ENCODE measurements around the gene PABPN1L. TPM values are rescaled to one million over a fixed set of nuclear protein-coding genes. Genes with fewer than 3 reads are reported as not detected.
"Not testable (repeated sequence)": the region's sequence is repeated elsewhere in the genome, so short reads cannot be mapped to it uniquely, and the experiment has no call there.

The PABPN1L gene
- total RNA-seq, 1 donor from 2014 or later: not detected

DNA sequence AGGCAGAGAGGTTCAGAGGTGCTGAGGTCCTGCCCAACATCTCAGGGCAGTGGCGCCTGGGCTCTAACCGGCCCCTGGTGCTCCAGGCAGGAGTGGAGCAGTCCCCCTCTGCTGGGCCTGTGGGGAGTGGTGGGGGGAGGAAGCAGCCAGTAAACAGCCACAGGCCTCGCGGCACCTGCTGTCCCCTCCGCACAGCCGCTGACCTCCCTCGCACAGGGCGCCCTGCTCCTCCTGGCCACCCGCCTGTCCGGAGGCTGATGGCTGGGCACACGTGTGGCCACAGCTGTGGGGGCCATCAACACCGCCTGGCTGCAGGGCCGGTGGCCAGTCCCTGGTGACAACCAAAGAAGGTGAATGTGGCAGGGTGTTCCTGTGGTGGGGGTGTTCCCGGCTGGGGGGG, 36.8 kb upstream of the PABPN1L start:
- intact Hi-C loops (cut with DNase I): no loop called here
- DNase-seq: no peak
- ATAC-seq (ENCODE audit: poor library complexity): no peak

DNA sequence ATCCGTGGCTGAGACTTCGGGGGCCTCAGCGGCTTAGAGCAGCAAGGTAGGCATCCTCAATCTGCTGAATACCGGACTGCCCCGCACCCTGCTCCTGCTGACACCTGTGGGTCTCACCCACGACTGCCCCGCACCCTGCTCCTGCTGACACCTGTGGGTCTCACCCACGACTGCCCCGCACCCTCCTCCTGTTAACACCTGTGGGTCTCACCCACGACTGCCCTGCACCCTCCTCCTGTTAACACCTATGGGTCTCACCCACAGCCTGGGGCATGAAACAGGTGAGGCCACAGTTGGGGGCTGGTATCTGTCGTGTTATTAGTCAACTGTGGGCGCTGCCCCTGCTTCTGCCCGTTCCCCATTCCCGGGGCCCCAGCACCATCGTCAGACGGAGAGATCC, 36.3 kb upstream of the PABPN1L start:
- intact Hi-C loops (cut with DNase I): no loop called here
- no peak for ATAC-seq (ENCODE audit: poor library complexity)
- DNase-seq: no peak

DNA sequence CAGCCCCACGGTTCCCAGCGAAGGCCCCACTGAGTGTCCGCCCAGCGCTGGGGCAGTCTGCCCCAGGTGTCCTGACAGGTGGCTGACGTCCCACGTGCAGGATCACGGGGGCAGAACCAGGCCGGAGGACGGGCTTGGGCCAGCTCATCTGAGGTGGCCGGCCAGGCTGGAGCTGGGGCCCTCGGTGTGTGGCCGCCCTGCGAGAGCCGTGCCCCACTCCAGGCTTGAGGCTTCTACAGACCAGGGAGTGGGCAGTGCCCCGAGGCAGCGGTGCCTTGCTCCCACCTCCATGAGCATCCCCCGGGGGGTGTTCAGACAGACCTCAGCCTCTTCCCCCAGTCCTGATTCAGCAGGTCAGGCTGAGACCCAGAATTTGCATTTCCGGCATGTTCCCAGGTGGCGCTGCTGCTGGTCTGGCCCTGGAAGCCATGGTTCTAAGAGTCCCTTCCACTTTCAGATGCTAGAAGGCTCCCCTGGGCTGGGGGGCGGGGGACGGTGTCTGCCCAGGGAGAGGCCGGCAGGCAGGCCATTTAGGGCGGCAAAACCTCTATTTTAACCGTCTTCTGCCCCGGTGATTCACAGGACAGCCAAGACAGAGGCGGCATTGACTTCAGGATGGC, 35.4 kb upstream of the PABPN1L start:
- DNase-seq (no peak), ATAC-seq (ENCODE audit: poor library complexity) (no peak)
- intact Hi-C loops (cut with DNase I): no loop called here

DNA sequence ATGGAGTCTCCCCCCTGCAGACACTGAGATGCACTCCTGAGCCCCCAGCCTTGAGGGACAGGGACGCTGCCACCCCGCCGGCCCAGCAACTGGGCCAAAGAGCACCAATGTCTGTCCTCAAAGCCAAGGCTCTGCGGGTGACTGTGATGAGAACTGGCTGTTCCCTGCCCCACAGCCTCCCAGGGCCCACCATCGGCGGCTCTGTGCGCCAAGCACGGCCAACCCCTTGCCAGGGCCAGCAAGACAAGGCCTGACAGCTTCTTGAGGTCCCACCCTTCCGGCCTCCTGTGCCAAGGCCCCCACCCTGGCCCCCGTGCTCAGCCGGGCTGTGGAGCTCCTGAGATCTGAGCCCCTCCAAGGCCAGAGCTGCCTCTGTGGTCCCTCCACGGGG, 34.2 kb upstream of the PABPN1L start:
- ATAC-seq (ENCODE audit: poor library complexity) (no peak), DNase-seq (no peak)
- intact Hi-C loops (cut with DNase I): no loop called here

- intact Hi-C loops (cut with DNase I): no loop called here
- DNase-seq: no peak
- ATAC-seq (ENCODE audit: poor library complexity): no peak
Measured at GRCh38 chr16:88899901-88900661, 33.6 kb upstream of the PABPN1L start.

DNA sequence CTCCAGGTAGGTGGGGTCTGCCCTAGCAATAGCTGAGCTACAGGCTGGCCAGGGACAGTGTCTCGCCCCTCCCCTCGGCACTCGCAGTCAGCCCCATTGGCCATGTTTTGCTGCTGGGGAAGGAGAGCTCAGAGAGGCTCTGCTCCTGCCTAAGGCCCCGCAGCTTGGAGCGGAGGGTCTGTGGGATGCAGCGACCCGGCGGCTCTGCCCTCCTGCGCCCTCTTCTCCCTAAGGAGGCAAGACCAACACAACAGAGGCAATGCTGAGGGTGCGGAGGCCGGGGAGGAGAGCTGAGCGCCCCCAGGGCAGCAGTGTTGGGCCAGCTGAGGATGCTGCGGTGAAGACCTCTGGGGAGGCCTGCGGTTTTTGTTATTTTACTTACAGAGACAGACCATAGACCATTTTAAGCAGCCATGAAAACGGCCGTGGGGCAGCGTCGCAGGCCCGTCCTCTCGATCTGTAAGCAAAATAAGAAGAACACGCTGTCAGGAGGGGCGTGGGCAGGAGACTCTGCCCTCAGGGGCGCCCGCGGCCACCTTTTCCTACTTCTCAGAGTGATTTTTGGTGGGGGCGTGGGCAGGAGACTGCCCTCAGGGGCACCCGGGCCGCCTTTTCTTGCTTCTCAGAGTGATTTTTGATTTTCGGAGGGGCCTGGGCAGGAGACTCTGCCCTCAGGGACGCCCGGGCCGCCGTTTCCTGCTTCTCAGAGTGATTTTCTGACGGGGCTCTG, 31.4 kb upstream of the PABPN1L start:
- no peak for ATAC-seq (ENCODE audit: poor library complexity)
- DNase-seq: no peak
- intact Hi-C loops (cut with DNase I): no loop called here

DNA sequence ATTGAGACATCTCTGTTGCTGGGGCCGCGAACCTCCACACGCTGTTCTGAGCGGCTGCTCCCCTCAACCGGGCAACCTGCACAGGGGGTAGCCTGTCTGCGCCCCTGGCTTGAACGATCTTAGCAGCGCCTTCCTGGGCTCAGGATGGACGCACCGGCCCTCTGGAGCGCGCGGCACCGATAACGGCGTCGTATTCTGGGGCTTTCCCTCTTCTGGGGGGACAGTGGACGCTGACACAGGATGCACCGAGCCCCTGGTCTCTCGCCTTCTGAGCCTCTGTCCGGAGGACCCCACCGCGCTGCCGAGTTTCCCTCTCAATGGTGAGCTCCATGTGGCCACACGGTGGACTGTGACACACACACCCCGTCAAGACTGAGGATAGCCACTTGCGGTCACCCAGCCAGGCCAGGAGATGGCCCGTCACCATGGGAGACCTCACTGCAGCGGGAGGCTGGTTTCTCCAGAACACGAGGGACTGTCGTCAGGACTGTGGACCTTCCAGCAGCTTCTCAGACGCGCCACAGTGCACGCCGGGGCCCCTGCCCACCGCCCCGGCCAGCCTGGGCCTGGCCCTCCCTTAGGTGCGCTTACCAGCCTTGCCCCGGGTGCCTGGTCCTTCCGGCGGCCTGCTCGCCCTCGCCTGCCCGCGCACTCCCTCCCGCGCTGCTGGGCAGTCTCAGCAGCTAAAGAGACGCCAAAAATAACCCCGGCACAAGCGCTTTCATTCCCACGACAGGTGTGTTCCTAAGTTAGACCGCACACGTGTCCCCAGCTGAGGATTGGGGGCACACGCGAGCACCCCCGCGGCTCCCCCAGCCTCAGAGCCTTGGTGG, 30.0 kb upstream of the PABPN1L start:
- peak; percentile 29 for ATAC-seq (ENCODE audit: poor library complexity)
- no peak for DNase-seq
- intact Hi-C loops (cut with DNase I): no loop called here

- intact Hi-C loops (cut with DNase I): no loop called here
- no peak for DNase-seq
- no peak for ATAC-seq (ENCODE audit: poor library complexity)
Measured at GRCh38 chr16:88895335-88895734, 28.9 kb upstream of the PABPN1L start.

DNA sequence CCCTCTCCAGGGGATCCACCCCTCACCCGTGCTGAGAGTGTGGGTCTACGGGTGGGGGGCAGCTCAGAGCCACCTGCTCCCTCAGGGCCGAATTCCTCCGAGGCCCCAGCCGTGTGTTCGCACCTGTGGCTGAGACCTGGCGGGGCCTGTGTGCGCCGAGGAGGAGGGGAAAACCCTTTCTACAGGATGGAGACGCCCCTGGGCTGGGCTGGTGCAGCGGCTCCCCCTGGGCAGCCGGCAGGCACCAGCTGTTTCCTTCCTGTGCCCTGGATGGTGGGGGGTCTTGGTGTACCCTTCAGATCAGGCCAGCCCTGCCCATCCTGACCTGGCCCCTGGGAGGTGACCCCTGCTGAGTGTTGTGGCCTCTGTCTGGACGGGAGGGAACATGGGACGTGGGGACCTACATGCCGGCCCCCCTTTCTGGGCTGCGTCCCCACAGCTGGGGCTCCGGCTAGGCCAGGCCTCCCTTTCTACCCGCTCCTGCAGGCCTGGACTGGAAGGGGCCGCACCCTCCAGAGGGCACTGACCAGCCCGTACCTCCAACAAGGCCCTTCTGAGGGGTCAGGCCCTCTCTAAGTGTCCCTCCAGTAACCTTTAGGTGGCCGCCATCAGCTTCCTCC, 28.3 kb upstream of the PABPN1L start:
- DNase-seq: no peak
- ATAC-seq (ENCODE audit: poor library complexity): no peak
- intact Hi-C loops (cut with DNase I): no loop called here

GRCh38 chr16:88894266-88894665, 27.8 kb upstream of the PABPN1L start:
- ATAC-seq (ENCODE audit: poor library complexity); intact Hi-C loops (cut with DNase I); DNase-seq: not testable (repeated sequence)

DNA sequence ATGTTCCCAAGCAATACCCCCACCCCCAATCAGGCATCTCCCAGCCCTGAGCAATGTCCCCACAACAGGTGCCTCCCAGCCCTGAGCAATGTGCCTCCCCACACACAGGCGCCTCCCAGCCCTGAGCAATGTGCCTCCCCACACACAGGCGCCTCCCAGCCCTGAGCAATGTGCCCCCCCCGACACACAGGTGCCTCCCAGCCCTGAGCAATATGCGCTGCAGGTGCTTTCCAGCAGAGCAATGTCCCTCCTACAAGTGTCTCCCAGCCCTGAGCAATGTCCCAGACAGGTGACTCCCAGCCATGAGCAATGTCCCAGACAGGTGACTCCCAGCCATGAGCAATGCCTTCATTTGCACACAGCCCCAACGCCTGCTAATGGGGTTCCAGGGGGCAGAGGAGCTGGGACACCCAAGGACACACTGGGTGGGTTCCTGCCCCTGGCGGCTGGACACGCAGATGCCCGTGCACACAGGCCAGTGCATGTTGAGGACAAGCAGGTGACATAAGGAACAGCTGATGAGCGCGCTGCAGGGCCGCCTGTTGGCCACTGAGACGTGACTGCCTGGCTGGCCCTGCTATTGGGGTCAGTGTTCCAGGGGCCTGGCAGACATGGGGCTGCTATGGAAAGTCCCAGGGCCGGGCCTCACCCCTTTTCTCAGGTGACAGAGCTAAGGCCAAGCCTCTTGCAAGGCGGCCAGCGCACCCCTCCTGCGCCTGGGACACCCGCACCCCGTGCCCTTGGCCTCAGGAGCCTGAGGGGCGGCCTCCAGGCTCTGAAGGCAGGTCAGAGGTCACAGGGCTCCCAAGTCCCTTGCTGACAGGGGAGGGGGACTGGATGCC, 26.9 kb upstream of the PABPN1L start:
- DNase-seq (no peak), ATAC-seq (ENCODE audit: poor library complexity) (no peak)
- intact Hi-C loops (cut with DNase I): no loop called here

- no peak for DNase-seq
- intact Hi-C loops (cut with DNase I): no loop called here
- ATAC-seq (ENCODE audit: poor library complexity): no peak
Measured at GRCh38 chr16:88892065-88892464, 25.6 kb upstream of the PABPN1L start.

DNA sequence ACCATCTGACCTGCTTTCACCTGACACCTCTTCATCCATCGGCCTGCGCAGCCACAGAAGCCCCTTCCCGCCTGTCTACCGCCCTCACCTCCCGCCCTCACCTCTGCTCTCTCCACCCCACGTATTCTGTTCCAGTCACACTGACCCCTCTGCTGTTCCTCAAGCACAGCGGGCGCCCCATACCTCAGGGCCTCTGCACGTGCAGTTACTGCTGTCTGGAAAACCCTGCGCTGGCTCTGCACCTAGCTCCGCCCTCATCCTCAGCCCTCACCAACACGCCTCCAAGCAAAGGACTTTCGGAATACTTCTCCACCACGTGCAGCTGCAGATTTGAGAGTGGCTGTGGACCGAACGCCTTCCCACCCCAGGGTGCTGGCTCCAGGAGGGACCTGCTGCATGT, 24.6 kb upstream of the PABPN1L start:
- intact Hi-C loops (cut with DNase I): no loop called here
- ATAC-seq (ENCODE audit: poor library complexity): no peak
- DNase-seq: no peak

- ATAC-seq (ENCODE audit: poor library complexity); DNase-seq: not testable (repeated sequence)
- intact Hi-C loops (cut with DNase I): loop anchor here (10.0 kb wide), 1 partner anchor 45 kb away; no protein-coding TSS in a partner anchor
Measured at GRCh38 chr16:88889702-88890352, 23.4 kb upstream of the PABPN1L start.

DNA sequence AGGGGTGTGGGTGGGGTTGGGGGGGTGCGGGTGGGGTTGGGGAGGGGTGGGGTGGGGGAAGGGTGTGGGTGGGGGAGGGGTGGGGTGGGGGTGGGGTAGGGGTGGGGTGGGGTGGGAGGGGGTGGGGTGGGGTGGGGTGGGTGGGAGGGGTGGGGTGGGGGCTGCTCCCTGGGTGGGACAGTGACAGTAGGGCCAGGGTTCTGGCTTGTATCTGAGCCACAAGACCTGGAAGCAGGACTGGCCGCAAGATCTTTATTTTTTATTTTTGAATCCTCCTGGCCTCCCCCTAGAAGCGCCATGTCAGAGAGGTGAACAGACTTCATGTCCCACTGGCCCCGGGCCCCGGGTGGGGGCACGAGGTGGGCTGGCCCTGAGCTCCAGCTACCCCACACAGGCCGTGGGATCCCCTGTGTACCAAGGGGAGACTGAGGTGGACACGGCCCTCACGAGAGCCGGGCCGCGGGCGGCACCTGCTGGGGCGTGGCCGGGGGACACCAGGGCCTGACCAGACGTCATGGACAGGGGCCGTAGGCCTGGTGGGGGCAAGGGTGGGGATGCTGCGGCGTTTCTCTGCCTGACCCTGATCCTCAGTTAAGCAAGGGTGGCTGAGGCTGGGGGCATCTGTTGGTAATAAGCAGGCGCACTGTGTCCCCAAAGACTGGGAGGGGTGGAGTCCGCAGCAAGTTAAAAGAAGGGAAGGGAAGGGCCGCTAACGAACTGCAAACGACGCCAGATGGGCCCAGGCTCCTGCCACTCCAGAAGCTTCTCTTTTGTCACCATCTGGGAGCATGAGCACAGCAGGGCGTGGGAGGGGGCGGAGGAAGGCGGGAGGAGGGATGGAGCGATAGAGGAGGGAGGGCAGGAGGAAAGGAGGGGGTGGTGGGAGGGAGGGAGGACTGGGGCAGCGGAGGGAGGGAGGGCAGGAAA, 22.3 kb upstream of the PABPN1L start:
- peak; percentile 26 for ATAC-seq (ENCODE audit: poor library complexity)
- intact Hi-C loops (cut with DNase I): loop anchor here (10.0 kb wide), 1 partner anchor 46 kb away; no protein-coding TSS in a partner anchor
- peak; percentile 78 for DNase-seq

DNA sequence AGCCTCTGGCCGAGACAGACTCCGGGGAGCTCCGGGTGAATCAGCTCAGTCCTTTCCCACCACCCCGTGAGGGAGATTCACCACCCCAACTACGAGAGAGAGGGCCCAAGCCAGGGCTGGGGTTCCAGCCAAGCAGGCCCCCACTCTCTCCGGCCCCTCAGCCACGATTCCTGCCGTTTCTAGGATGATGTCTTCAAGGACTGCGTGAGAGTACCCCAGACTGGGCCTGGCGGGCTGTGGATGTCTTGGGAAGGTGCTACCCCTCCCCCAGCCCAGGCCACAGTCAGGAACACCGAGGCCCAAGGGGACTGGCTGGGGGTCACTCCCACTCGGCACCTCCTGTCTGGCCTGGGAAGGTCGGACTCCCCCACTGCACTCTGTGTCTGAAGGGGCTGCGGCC, 21.6 kb upstream of the PABPN1L start:
- intact Hi-C loops (cut with DNase I): loop anchor here (10.0 kb wide), 1 partner anchor 47 kb away; no protein-coding TSS in a partner anchor
- ATAC-seq (ENCODE audit: poor library complexity) (peak; percentile 1), DNase-seq (no peak)
